GM03348 (cell line): Measurements from ENCODE around the gene TTLL11.

ENCODE experiments used
- DNase-seq: peaks from one replicate; pipeline ENCODE4 v3.0.0; 2012; ENCODE audit warnings: low spot score

TTLL11 gene

GRCh38 chr9:121880343-121880898 is 212.7 kb downstream of the TTLL11 start:
- DNase-seq: no peak

DNA sequence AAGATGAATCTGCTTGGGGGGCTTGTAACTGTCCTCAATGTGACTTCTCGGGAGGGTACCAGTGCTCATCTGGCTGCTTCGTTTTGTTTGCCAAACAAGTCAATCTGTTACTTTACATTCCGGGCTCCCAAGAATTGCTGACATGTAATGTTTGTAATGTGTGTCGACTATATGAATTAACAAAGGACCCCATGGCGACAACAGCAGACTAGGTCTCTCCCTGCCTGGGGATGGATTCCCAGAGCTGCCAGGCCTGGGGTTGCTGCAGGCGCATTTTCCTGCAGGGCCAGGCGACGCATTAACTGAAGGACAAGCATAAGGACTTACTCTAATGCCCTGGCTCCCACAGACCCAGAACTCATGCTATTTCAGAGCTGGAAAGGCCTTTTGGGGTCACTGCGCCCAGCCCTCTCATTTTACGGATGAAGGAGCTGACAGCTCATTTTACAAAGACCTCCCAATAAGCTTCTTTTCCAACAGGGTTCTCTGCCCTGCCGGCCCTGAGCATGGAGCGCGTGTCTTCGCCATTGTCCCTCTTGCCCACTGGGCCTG is 214.8 kb downstream of the TTLL11 start:
- DNase-seq: no peak

DNA sequence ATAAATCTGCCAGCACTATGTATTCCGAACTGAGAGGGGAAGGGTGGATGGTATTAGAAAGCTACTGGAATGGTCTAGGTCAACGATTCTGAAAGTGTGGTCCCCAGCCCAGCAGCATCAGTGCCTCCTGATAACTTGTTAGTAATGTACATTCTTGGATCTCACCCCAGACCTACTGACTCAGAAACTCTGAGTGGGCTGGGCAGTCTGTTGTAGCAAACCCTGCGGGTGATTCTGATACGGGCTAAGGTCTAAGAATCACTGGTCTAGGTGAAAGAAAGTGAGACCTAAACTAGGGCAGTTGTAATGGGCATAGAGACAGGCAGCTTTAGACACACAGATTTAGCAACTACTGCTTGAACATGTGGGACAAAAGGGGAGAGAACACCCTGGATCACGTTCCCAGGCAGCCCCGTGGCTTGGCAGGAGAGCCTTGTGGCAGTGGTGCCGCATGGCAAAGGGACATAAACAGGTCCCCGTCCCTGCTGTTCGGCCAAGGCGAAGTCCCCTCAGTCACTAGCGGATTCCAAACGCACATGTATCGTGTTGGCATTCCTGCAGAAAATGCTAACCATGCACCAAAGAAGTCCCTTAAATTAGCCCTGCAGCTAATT is 216.3 kb downstream of the TTLL11 start:
- peak; percentile 78 for DNase-seq

DNA sequence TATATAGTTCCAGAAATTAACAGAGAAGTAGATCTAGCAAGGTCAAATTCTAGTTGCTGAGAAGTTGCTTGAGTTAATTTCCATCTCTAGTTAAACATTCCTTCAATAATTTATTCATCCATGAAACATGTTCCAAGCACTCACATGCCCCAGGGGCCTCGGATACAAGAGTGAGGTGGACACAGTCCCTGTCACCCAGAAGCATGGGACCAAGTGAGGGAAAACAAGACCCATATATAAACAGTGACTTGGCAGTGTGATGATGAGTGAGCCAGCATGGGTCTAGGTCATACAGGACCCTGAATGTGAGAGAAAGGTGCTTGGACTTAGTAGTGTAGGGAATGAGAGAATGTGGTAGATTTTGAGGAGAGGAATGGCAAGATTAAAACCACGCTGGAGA is 216.9 kb downstream of the TTLL11 start:
- DNase-seq: no peak

DNA sequence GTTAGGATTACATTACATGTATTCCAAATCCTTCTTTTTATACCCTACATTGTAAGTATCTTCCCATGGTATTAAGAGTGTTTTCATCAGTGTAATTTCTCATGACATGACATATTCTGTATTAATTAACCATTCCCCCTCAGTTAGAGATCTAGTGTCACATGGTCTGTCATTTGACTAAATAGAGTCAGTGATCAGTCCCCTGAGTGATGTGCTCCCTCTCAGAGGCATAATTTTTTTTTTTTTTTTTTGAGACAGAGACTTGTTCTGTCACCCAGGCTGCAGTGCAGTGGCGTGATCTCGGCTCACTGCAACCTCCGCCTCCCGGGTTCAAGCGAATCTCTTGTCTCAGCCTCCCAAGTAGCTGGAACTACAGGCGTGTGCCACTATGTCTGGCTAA is 218.6 kb downstream of the TTLL11 start:
- DNase-seq: no peak

GRCh38 chr9:121871431-121872025 is 221.6 kb downstream of the TTLL11 start:
- DNase-seq: peak; percentile 37

- DNase-seq: no peak
Observed at GRCh38 chr9:121870271-121870670, 222.8 kb downstream of the TTLL11 start.

- no peak for DNase-seq
Observed at GRCh38 chr9:121868626-121869025, 224.5 kb downstream of the TTLL11 start.

- DNase-seq: no peak
Observed at GRCh38 chr9:121866927-121867326, 226.2 kb downstream of the TTLL11 start.

DNA sequence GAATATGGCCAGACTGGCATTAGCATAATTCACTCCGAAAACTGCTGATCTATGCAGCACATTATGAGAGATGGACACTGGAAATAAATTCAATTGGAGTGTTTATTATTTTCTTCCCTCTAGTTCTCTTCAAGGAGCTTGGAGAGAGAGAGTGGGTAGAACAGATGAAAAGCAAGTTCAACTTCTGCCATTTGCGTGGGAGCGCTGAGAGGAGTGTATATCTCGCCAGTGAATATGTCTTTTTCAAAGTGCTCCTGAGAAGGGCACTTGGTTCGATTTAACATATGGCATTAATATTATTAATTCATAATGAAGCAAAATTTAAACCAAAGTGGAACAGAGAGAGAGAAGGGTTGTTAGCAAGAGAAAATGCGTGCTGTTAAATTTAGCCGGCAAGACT is 227.2 kb downstream of the TTLL11 start:
- no peak for DNase-seq

DNA sequence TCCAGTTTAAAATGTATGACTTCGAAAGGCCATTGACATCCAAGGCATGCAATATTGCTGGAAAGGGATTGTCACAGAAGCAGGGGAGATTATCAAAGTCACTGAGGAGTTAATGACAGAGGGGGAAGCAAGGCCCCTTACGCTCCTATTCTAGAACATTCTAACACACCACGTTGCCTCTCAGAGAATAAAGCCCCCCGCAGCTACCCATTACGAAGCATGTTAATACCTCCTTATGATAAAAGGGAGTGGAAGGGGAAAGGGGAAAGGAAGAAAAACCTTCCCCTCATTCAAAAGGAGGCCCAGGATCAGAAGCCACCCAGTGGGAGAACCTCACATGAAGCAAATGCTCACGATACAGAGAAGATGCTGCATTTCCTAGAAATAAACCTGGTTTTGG is 228.0 kb downstream of the TTLL11 start:
- no peak for DNase-seq

- DNase-seq: peak; percentile 47
Observed at GRCh38 chr9:121863955-121864354, 229.2 kb downstream of the TTLL11 start.

DNA sequence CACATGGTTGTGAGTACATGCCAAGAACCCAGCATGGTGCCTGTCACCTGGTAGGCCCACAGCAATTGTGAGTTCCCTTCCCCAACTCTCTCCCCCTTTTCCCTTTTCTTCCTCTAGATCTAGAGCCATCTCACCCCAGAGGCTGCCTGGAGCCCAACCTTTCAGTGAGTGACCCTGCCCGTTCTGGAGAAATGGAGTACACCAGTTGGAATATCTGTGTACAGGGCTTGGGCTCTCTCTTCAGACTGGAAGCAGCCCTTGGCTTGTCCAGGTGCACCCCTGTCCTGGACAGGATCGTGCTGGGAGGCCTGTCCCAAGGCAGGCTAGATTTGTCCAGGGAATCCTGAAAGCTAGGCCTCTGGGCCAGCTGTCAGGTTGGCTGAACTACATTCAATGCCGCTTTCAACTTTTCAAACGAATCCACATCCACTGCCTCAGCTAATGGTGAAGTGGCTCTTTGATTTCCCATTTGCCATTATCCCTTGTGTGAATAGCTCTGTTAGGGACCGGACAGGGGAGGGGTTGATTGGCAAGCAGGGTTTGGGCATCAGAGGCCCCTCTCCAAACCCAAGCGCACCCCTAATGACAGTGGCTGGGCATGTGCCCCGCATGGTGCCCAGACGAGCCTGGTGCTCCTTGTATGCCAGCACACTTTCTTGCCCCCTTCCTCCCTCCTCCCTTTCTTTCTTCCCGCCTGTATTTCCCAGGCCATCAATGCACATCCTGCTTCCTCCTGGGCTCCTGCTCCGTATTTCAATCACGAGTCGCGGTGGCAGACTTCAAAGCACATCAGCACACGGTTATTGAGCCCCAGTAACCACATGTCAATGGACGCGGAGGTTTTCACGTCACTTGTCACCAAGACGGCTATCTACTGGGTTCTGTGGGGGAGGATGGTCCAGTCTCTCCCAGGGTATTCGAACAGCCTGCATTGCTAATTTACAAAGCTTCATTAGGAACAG is 230.5 kb downstream of the TTLL11 start:
- no peak for DNase-seq

- no peak for DNase-seq
Observed at GRCh38 chr9:121861501-121862180, 231.5 kb downstream of the TTLL11 start.

- peak; percentile 75 for DNase-seq
Observed at GRCh38 chr9:121860744-121861143, 232.4 kb downstream of the TTLL11 start.

GRCh38 chr9:121860213-121860612 is 232.9 kb downstream of the TTLL11 start:
- no peak for DNase-seq

- no peak for DNase-seq
Observed at GRCh38 chr9:121859646-121860045, 233.5 kb downstream of the TTLL11 start.

- no peak for DNase-seq
Observed at GRCh38 chr9:121858788-121859187, 234.3 kb downstream of the TTLL11 start.

DNA sequence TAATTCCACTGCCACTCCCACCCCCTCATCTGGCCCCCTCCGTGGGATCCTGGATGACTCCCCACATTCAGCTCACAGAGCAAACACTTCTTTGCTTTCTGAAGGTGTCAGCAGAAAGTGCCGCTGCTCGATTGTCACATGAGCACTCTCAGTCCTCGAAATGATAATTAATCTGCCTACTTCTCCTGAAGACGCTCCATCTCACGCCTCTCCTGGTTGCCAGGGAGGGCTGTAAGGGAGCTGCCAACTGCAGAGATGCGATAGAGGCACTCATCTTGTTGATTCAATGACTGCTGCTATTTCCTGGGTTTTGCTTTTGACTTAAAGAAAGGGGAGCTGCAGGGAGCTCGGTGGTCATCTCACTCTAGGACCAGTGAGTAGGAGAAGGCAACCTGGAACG is 235.2 kb downstream of the TTLL11 start:
- no peak for DNase-seq

DNA sequence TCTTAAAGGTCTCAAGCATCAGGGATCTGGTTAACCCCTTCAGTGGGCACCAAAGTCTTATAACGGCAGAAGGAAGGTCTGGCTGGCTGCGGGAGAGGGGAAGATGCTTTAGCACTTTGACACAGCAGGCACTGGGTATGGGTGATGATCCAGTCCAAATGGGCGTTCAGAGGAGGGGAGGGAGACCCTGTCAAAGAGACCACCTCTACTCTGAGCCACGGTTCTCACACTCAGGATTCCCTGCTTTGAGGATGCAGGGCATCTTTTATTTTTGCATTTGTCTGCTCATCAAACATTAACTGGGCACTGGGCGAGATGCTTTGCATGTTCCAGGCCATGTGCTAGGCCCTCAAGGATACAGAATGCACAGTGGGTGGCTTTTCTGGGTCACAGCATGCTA is 237.6 kb downstream of the TTLL11 start:
- no peak for DNase-seq

- no peak for DNase-seq
Observed at GRCh38 chr9:121853617-121854395, 239.3 kb downstream of the TTLL11 start.
